Mesenchymal stem cell (in vitro differentiated cells and primary cell): ENCODE measurements around the gene UBE2E2.

Experiments used
- DNase-seq: peaks from one replicate; pipeline ENCODE4 v3.0.0-alpha.2; 2013
- H2AFZ ChIP-seq: one replicate; pipeline ENCODE4 v1.6.1; 2013; ENCODE audit warnings: low read depth, mild to moderate bottlenecking, control low read depth, inconsistent platforms, low read length, moderate library complexity
- H2AK5ac ChIP-seq: 2 replicates; pipeline ENCODE4 v1.6.1; 2013; ENCODE audit warnings: low read length, moderate library complexity, mild to moderate bottlenecking, inconsistent platforms; ENCODE audit not compliant: severe bottlenecking
- H2BK120ac ChIP-seq: one replicate; pipeline ENCODE4 v1.6.1; 2013; ENCODE audit warnings: low read depth, mild to moderate bottlenecking, inconsistent platforms, low read length, moderate library complexity
- H2BK12ac ChIP-seq, 2 experiments: one replicate each; pipeline ENCODE4 v1.6.1; 2013; ENCODE audit warnings: inconsistent platforms in 2 of 2, low read length in 2 of 2, mild to moderate bottlenecking in 2 of 2, moderate library complexity in 2 of 2, control low read depth in 1 of 2
- H2BK15ac ChIP-seq: one replicate; pipeline ENCODE4 v1.6.1; 2013; ENCODE audit warnings: mild to moderate bottlenecking, low read depth, inconsistent platforms; ENCODE audit not compliant: poor library complexity, severe bottlenecking
- H2BK5ac ChIP-seq: 2 replicates; pipeline ENCODE4 v1.6.1; 2013; ENCODE audit warnings: low read depth, mild to moderate bottlenecking, low read length, control low read depth, inconsistent platforms; ENCODE audit not compliant: poor library complexity, severe bottlenecking
- H3K14ac ChIP-seq, 2 experiments: one replicate each; pipeline ENCODE4 v1.6.1; 2013; ENCODE audit warnings: inconsistent platforms in 2 of 2, low read length in 2 of 2, control low read depth in 1 of 2, mild to moderate bottlenecking in 1 of 2, moderate library complexity in 1 of 2
- H3K18ac ChIP-seq, 2 experiments: one replicate each; pipeline ENCODE4 v1.6.1; 2013; ENCODE audit warnings: inconsistent platforms in 2 of 2, low read length in 2 of 2, control low read depth in 1 of 2, low read depth in 1 of 2, mild to moderate bottlenecking in 1 of 2
- H3K23ac ChIP-seq, 2 experiments: one replicate each; pipeline ENCODE4 v1.6.1; 2013; ENCODE audit warnings: inconsistent platforms in 2 of 2, low read length in 2 of 2, mild to moderate bottlenecking in 2 of 2, moderate library complexity in 2 of 2, control low read depth in 1 of 2
- H3K27ac ChIP-seq: 2 replicates; pipeline ENCODE4 v1.5.1; 2013; ENCODE audit warnings: mild to moderate bottlenecking, moderate library complexity, low read length, control low read depth, inconsistent platforms; ENCODE audit not compliant: poor library complexity, severe bottlenecking
- H3K27me3 ChIP-seq, 2 experiments: 2 replicates each; pipeline versions ENCODE4 v1.6.1 to v1.7.0; 2013; ENCODE audit warnings: low read length in 2 of 2, mild to moderate bottlenecking in 2 of 2, moderate library complexity in 2 of 2, control low read depth in 1 of 2, inconsistent platforms in 1 of 2; ENCODE audit not compliant: control insufficient read depth in 1 of 2, insufficient read depth in 1 of 2
- H3K36me3 ChIP-seq, 2 experiments: 2 replicates each; pipeline versions ENCODE4 v1.6.1 to v1.7.0; 2013; ENCODE audit warnings: low read length in 2 of 2, control low read depth in 1 of 2, inconsistent platforms in 1 of 2, low read depth in 1 of 2, mild to moderate bottlenecking in 1 of 2; ENCODE audit not compliant: insufficient read depth in 2 of 2, control insufficient read depth in 1 of 2
- H3K4ac ChIP-seq, 2 experiments: one replicate each; pipeline ENCODE4 v1.6.1; 2013; ENCODE audit warnings: inconsistent platforms in 2 of 2, low read length in 2 of 2, mild to moderate bottlenecking in 2 of 2, moderate library complexity in 2 of 2, control low read depth in 1 of 2, low read depth in 1 of 2
- H3K4me1 ChIP-seq: 2 replicates; pipeline ENCODE4 v1.6.1; 2013; ENCODE audit warnings: low read depth, low read length, control low read depth; ENCODE audit not compliant: control insufficient read depth, insufficient read depth
- H3K4me2 ChIP-seq: 2 replicates; pipeline ENCODE4 v1.6.1; 2013; ENCODE audit warnings: low read length, mild to moderate bottlenecking, inconsistent platforms; ENCODE audit not compliant: poor library complexity, severe bottlenecking
- H3K4me3 ChIP-seq, 2 experiments: 2 replicates each; pipeline versions ENCODE4 v1.5.1 to v1.7.0; 2013; ENCODE audit warnings: low read length in 2 of 2, mild to moderate bottlenecking in 2 of 2, control low read depth in 1 of 2, low read depth in 1 of 2; ENCODE audit not compliant: insufficient read depth in 1 of 2
- H3K79me1 ChIP-seq: replicated peaks from 2 replicates; pipeline ENCODE4 v1.6.1; 2013; ENCODE audit warnings: mild to moderate bottlenecking, control low read depth, low read length, inconsistent platforms; ENCODE audit not compliant: poor library complexity, severe bottlenecking
- H3K9ac ChIP-seq: 2 replicates; pipeline ENCODE4 v1.7.0; 2013; ENCODE audit warnings: mild to moderate bottlenecking, low read length, moderate library complexity
- H3K9me3 ChIP-seq: 2 replicates; pipeline ENCODE4 v1.7.0; 2013; ENCODE audit warnings: mild to moderate bottlenecking, low read length; ENCODE audit not compliant: control insufficient read depth
- H4K8ac ChIP-seq: one replicate; pipeline ENCODE4 v1.6.1; 2013; ENCODE audit warnings: inconsistent platforms, mild to moderate bottlenecking, low read length, moderate library complexity
- H4K91ac ChIP-seq: one replicate; pipeline ENCODE4 v1.6.1; 2013; ENCODE audit warnings: mild to moderate bottlenecking, low read length, inconsistent platforms
- WGBS: methylation state at CpG from one replicate; pipeline ENCODE4 v1.1.7; 2013; ENCODE audit warnings: mixed read lengths; 5-methylcytosine and 5-hydroxymethylcytosine counted together

UBE2E2 gene

GRCh38 chr3:23390446-23390845 lies 187.3 kb downstream of the UBE2E2 start:
- H3K4ac ChIP-seq: peak overlapping the region in 1 of 2 experiments; percentile 6
- no peak overlapping the region for H2BK120ac ChIP-seq
- no peak overlapping the region for H3K4me2 ChIP-seq
- DNase-seq: no peak
- no peak overlapping the region for H3K27ac ChIP-seq
- peak overlapping the region; percentile 41 for H2AK5ac ChIP-seq
- H2AFZ ChIP-seq: no peak overlapping the region
- WGBS: 92% methylated on average over 1 of the region's 2 CpGs
- no peak overlapping the region for H3K4me3 ChIP-seq
- peaks cover 2% of the 10 kb centered on the region for H3K4me1 ChIP-seq
- no peak overlapping the region for H3K14ac ChIP-seq
- H3K23ac ChIP-seq: no peak overlapping the region
- no peaks in the 10 kb centered on the region for H3K27me3 ChIP-seq
- H3K9me3 ChIP-seq: no peaks in the 10 kb centered on the region
- H3K79me1 ChIP-seq: peaks cover 30% of the 10 kb centered on the region
- no peak overlapping the region for H3K9ac ChIP-seq
- no peak overlapping the region for H2BK5ac ChIP-seq
- no peak overlapping the region for H3K18ac ChIP-seq
- H4K8ac ChIP-seq: no peak overlapping the region
- H2BK12ac ChIP-seq: no peak overlapping the region
- no peak overlapping the region for H4K91ac ChIP-seq
- H3K36me3 ChIP-seq: peaks cover 0 to 3% of the 10 kb centered on the region in 2 experiments
- H2BK15ac ChIP-seq: no peak overlapping the region

DNA sequence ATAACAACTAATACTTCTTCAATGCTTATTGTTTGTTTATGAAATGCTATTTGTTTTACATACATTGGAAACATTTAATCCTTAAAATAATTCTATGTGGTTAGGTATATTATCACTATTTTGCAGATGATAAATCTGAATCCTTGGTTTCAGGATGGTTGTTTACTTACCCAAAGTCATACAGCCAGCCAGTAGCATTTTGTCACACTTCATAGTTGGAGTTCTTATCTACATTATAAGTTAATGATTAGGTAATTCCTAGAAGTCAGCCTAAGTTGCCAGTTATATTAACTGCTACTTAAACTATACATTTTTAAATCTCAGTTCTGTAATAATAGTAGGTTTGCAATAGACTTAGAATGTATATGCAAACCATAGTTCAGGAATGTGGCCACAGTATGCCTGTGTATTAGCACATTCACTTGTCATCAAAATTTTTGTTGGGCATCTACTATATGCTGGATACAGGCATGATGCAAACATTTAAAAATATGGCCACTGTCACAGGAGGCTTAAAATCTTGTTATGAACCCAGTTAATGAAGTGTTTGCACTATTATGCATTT lies 187.9 kb downstream of the UBE2E2 start:
- H3K18ac ChIP-seq: no peak overlapping the region
- no peak overlapping the region for H3K4me3 ChIP-seq
- H4K91ac ChIP-seq: no peak overlapping the region
- no peak overlapping the region for H3K27ac ChIP-seq
- no peak overlapping the region for H2AK5ac ChIP-seq
- H3K79me1 ChIP-seq: peaks cover 28% of the 10 kb centered on the region
- no peak overlapping the region for H3K9ac ChIP-seq
- H3K36me3 ChIP-seq: peaks cover 0 to 3% of the 10 kb centered on the region in 2 experiments
- H2AFZ ChIP-seq: no peak overlapping the region
- no peak overlapping the region for H4K8ac ChIP-seq
- H3K4ac ChIP-seq: no peak overlapping the region
- H3K9me3 ChIP-seq: no peaks in the 10 kb centered on the region
- no peak overlapping the region for H3K23ac ChIP-seq
- no peak overlapping the region for H2BK12ac ChIP-seq
- H3K4me2 ChIP-seq: no peak overlapping the region
- no peaks in the 10 kb centered on the region for H3K27me3 ChIP-seq
- DNase-seq: no peak
- no peak overlapping the region for H2BK5ac ChIP-seq
- peaks cover 2% of the 10 kb centered on the region for H3K4me1 ChIP-seq
- no peak overlapping the region for H2BK120ac ChIP-seq
- no peak overlapping the region for H3K14ac ChIP-seq
- no peak overlapping the region for H2BK15ac ChIP-seq

DNA sequence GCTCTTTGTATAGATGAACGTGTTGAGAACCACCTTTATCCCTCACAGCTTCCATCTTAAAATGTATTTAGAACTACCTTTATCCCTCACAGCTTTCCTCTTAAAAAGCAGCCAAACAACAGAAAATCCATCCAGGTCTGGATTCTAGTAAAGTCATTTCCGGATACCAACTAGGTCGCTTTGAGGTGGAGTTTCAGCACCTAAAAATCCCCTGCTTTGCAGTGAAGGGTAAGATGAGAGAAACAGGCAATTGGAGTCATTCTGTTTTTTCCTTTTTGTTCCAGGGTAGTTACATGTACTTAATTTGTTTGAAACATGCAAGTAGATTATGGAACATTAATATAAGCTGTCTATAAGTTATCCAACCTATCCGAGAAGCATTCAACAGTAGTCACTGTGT lies 192.0 kb downstream of the UBE2E2 start:
- no peaks in the 10 kb centered on the region for H3K9me3 ChIP-seq
- H3K18ac ChIP-seq: no peak overlapping the region
- H3K36me3 ChIP-seq: peaks cover 0 to 3% of the 10 kb centered on the region in 2 experiments
- H2AFZ ChIP-seq: no peak overlapping the region
- DNase-seq: no peak
- H2AK5ac ChIP-seq: no peak overlapping the region
- H3K4me2 ChIP-seq: no peak overlapping the region
- no peak overlapping the region for H2BK5ac ChIP-seq
- no peak overlapping the region for H3K23ac ChIP-seq
- H3K9ac ChIP-seq: no peak overlapping the region
- H4K8ac ChIP-seq: no peak overlapping the region
- no peaks in the 10 kb centered on the region for H3K27me3 ChIP-seq
- no peak overlapping the region for H2BK12ac ChIP-seq
- WGBS: 87% methylated on average over 3 of the region's 4 CpGs
- peaks cover 20% of the 10 kb centered on the region for H3K79me1 ChIP-seq
- no peak overlapping the region for H2BK15ac ChIP-seq
- H3K4me1 ChIP-seq: peaks cover 2% of the 10 kb centered on the region
- H3K4ac ChIP-seq: no peak overlapping the region
- no peak overlapping the region for H4K91ac ChIP-seq
- H3K14ac ChIP-seq: no peak overlapping the region
- H2BK120ac ChIP-seq: no peak overlapping the region
- H3K27ac ChIP-seq: no peak overlapping the region
- H3K4me3 ChIP-seq: no peak overlapping the region

DNA sequence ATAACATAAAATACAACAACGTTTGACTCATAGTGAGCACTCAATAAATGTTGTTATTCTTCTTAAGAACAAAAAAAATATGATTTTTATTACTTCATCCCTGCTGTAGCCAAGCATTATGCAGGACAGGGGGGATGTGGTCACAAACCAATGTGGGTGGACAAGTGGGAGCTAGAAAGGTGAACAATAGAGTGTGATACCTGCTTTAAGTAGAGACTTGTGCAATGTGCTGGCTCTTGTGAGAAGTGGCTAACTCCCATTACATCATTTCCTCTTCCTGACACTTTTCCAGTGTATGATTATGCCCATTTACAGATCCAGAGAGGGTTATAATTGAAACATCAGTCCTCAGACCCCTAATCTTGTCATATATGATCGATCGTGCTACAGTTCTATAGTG lies 193.6 kb downstream of the UBE2E2 start:
- Histone ChIP-seq H3K4me3 (no peak overlapping the region), H3K27me3 (no peaks in the 10 kb centered on the region), H3K4ac (no peak overlapping the region), H2AFZ (no peak overlapping the region), H2BK12ac (no peak overlapping the region), H3K4me2 (no peak overlapping the region), H3K27ac (no peak overlapping the region), H2BK5ac (no peak overlapping the region), H2BK120ac (no peak overlapping the region), H3K4me1 (no peaks in the 10 kb centered on the region), H3K23ac (no peak overlapping the region), H3K9me3 (no peaks in the 10 kb centered on the region), H3K9ac (no peak overlapping the region), H3K36me3 (no peaks in the 10 kb centered on the region), H2AK5ac (no peak overlapping the region), H4K91ac (no peak overlapping the region), H3K18ac (no peak overlapping the region), H3K14ac (no peak overlapping the region), H3K79me1 (peaks cover 20% of the 10 kb centered on the region), H4K8ac (no peak overlapping the region), H2BK15ac (no peak overlapping the region)
- no peak for DNase-seq
- WGBS: no CpG with 5 or more reads among the region's 3 CpGs
